NB4 (cell line): Measurements from ENCODE around the gene SMO.

Source experiments
- DNase-seq: peaks from one replicate; pipeline ENCODE4 v3.0.0; 2010; ENCODE audit warnings: low read depth
- H3K4me3 ChIP-seq: one replicate; pipeline ENCODE4 v1.5.1; 2011; ENCODE audit warnings: mild to moderate bottlenecking, low read depth, low read length, moderate library complexity
- CTCF ChIP-seq: IDR thresholded peaks from one replicate; pipeline ENCODE4 v1.5.1; 2012; ENCODE audit warnings: low read depth, low read length
- MAX ChIP-seq: IDR thresholded peaks from 2 replicates; pipeline ENCODE4 v1.6.1; 2011; ENCODE audit warnings: low read depth, low read length
- MYC ChIP-seq: IDR thresholded peaks from 2 replicates; pipeline ENCODE4 v1.6.1; 2011; ENCODE audit warnings: low read depth, low read length
- POLR2A ChIP-seq: IDR thresholded peaks from 2 replicates; pipeline ENCODE4 v1.6.1; 2011; ENCODE audit warnings: mild to moderate bottlenecking; ENCODE audit not compliant: insufficient read length; ENCODE audit errors: extremely low read depth

SMO gene

GRCh38 chr7:129176916-129177710 is 11.3 kb upstream of the SMO start:
- no peak overlapping the region for H3K4me3 ChIP-seq
- no peak for DNase-seq
- TF ChIP-seq CTCF (no peak), POLR2A (no peak), MYC (no peak), MAX (no peak)

GRCh38 chr7:129184981-129185670 is 3.3 kb upstream of the SMO start:
- no peak for DNase-seq
- H3K4me3 ChIP-seq = no peak overlapping the region
- TF ChIP-seq POLR2A (no peak), MAX (no peak), CTCF (no peak), MYC (no peak)

- no peak for DNase-seq
- no peak overlapping the region for H3K4me3 ChIP-seq
- TF ChIP-seq POLR2A (no peak), MYC (no peak), MAX (no peak), CTCF (no peak)
Measured at GRCh38 chr7:129186749-129187260, 1.6 kb upstream of the SMO start.

GRCh38 chr7:129187681-129188371 is 607 bp upstream of the SMO start:
- no peak overlapping the region for H3K4me3 ChIP-seq
- TF ChIP-seq POLR2A (no peak), CTCF (no peak), MYC (no peak), MAX (no peak)
- DNase-seq = no peak

- DNase-seq = no peak
Measured at GRCh38 chr7:129188892-129189660, 643 bp downstream of the SMO start.

More at GRCh38 chr7:129188892-129189660, 643 bp downstream of the SMO start:
- TF ChIP-seq MAX = no peak
- TF ChIP-seq MYC = no peak
- TF ChIP-seq POLR2A = no peak
- TF ChIP-seq CTCF = no peak
- no peak overlapping the region for H3K4me3 ChIP-seq
